IPS DF 4.7 (cell line): ENCODE data around the gene GLYR1.

Experiments used
- DNase-seq: peaks from one replicate; pipeline ENCODE4 v3.0.0-alpha.2; 2013; ENCODE audit warnings: low spot score; ENCODE audit errors: extremely low read depth

Gene GLYR1

DNA sequence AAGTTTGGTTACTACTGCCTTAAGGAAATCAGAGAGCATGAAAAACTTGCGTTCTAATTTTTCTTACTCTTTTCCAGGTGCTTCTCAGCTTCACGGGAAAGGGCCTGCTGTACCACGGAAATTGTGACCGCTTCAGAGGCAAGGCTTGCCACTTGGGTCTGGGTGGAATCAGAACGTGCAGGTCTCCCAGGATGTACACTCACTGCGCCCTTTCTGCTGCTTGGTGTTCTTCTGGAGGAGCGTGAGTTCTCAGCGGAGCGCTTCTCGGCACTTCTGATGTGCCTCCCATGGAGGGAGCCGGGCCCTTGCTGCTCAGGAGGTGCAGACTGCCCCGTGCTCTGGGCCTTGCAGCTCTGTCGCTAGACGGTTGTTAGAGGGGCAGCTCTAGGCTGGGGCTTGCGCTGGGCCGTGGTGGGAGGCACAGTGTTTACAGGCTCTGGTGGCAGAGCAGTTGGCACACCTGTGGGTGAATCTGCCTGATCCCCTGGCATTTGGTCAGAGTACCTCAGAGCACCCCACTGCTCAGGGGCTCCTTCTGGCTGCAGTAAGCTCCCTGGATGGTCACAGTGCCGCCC, 33.0 kb upstream of the GLYR1 start:
- no peak for DNase-seq

DNA sequence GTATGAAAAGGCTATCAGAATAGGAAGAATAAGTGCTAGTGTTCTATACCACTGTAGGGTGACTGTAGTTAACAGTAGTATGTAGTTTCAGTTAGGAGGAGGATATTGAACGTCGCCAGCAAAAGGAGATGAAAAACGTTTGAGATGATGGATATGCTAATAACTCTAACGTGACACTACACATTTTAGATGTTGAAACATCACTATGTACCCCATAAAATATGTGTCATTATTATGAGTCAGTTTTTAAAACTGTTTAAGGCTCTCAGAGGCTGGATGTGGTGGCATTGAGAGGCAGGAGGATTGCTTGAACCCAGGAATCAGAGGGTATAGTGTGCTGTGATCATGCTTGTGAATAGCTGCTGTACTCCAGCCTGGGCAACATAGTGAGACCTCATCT, 32.0 kb upstream of the GLYR1 start:
- no peak for DNase-seq

DNA sequence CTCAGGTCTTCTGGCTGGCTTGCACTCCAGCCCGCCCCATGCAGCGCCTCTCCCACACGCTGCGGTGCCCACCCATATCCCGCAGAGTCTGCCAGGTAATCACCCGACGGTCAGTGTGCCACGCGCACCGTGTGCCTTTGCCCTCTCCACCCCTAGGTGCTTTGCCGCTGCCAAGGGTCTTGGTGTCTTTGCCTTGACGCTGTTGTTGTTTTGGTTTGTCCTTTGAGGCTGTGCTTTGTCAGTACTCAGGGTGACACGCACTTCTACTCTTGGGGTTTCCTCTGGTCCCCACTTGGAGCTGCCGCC, 30.2 kb upstream of the GLYR1 start:
- DNase-seq = no peak

DNA sequence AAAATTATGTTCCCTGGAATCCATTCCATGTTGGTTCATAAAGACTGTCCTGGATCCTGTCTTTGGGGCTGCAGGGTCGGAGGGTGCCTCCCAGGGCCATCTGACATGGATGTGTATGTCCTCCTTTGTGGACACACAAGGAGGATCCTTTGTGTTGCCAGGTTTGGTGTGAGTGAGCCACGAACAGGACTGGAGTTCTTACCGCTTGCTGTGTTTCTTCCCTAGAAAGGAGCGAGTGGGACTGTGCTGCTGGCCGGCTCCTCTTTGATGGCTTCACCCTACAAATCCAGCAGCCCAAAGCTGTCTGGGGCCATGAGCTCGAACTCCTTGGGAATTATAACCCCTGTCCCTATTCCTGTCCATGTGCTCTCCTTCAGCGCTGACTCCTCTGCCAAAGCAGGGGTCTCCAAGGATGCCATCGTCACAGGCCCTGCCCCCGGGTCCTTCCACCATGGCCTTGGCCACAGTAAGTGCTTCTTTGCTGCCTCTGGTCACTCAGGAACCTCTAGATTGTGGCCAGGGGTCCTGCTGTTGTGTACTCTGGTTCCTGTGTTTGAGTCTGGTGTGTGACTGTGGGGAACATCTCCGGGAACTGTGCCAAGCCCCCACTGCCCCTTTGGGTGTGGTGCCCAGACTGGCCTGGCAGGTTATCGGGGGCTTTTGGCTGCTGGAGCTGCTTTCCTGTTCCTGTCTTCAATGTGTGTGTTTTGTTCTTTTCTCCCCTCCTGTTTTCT, 29.7 kb upstream of the GLYR1 start:
- no peak for DNase-seq

DNA sequence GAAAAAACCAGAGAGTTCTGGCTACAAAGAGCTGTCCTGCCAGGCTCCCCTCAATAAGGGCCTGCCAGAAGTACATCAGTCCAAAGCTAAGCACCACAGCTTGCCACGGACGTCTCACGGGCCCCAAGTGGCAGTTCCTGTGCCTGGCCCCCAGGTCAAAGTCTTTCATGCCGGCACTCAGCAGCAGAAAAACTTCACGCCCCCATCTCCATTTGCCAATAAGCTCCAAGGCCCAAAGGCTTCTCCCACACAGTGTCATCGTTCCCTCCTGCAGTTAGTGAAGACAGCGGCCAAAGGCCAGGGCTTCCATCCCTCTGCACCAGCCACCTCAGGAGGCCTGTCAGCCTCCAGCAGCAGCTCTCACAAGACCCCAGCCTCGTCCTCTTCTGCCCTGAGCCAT, 27.6 kb upstream of the GLYR1 start:
- no peak for DNase-seq

DNA sequence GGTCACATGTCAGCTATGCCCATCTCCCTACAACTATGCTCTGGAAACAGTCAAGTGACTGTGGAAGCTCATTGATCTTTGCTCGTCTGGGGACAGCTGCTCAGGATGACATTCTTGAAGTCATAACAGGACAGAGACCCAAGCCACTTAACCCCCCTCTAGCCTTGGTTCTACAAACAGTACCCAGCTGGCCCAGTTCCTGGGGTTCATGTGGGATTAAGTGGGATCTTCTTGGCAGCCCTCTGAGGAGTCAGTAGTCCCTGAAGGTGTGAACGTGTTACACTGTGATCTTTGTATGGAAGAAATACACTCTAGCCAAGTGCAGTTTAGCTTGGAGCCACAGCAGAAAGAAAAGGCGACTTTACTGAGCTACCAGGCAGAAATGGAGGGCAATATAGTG, 26.0 kb upstream of the GLYR1 start:
- no peak for DNase-seq

DNA sequence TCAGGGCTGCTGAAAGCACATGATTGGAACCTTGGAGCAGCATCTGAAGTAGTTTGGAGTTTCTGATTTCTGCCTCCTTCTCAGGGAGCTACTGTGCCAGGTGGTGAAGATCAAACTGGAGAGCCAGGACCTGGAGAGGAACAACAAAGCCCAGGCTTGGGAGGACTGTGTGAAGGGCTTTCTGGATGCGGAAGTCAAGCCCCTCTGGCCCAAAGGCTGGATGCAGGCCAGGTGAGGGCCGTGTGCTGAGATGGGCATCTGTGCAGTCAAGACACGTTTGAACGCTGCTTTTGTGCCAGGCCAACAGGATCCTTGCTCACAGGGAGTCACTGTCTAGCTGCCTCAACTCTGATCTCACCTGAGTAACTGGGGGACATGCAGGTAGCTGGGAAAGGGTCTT, 24.0 kb upstream of the GLYR1 start:
- DNase-seq = no peak

DNA sequence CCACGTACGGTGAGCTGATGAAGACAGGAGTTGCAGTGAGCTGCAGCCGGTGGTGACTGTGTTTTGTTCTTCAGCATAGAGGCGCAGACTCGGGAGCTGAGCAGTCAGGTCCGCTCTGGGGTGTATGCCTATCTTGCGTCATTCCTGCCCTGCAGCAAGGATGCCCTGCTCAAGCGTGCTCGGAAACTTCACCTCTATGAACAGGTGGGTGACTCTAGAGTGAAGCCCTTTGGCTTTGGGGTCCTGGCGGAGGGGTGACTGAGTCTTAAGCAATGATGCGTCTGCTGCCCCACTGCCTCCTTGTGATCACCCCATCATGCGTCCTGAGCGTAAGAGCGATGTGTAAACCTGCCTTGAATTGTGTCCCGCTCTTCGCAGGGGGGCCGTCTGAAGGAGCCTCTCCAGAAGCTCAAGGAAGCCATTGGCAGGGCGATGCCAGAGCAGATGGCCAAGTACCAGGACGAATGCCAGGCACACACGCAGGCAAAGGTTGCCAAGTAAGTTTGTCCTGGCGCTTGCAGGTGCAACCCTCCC, 23.1 kb upstream of the GLYR1 start:
- no peak for DNase-seq

DNA sequence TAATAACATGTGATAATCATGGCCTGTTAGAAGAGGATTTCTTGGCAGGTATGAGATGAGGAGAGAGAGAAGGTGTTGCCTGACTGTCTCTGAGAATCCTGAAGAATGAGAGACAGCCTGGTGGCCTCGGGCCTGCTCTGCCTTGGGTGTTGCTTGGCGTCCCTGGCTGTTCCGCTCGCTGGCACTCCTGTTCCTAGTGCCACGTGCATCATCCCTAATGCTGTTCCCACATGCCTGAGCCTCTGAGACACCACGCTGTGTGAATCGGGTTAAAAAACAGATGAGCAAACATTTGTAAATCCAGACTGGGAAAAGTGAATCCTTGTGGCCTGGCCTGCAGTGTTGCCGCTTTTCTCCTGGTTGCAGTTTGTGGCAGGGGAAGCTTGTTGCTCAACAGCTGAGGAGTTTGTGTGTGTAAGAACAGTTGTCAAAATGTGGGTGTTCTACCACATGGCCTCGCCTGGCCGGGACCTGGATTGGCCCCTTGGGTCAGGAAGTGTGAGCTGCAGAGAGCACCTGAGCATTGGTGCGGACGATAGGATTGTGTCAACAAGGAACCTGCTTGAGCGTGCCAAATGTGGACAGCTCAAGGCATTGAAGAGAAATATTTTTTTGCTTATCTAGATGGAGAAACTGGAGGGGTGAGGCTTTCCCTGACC, 22.2 kb upstream of the GLYR1 start:
- no peak for DNase-seq

DNA sequence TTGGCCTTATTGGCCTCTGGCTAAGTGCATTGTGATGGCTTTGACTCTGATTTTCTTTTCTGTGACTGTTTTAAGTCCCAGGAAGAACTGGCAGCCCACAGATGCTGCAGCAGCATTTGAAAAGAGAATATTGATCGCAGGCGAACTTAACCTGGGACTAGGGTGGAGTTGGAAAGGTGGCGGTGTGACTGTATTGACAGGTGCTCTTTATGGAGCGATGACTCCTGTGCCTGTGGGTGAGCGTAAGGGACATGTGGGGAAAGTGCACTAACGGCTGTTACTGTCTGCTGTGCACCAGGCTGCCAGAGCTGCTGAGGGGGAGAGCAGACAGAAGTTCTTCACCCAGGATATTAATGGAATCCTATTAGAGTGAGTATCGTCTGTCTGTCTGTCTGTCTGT, 21.4 kb upstream of the GLYR1 start:
- DNase-seq = no peak

DNA sequence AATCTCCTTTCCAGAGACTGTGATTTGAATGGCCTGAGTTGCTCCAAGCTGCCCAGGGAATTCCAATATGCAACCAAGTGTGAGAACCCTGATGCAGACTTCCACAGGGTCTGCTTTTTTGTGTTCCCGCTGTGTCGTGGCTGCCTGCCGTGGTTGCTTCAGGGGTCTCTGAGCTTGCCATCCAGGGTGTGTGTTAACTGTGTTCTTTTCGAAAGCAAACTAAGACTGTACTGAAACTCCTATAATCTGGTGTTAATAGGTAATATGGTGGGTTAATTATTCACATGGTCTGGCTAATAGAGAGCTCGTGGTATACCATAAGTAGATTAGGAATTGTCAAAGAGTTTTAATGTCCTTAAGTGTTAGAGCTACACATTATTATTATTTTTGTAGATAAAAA, 20.9 kb upstream of the GLYR1 start:
- no peak for DNase-seq

DNA sequence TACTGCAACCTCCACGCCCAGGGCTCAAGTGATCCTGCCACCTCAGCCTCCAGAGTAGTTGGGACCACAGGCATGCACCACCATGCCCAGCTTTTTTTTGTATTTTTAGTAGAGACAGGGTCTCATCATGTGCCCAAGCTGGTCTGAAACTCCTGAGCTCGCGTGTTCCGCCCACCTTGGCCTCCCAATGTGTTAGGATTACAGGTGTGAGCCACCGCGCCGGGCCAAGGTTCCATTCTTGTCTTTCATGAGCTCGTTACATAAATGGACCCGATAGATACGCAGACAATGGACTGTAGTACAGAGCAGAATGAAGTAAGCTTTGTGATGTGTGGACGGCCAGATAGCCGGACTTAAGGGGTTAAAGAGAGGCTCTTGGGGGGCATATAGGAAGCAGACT, 19.5 kb upstream of the GLYR1 start:
- no peak for DNase-seq

DNA sequence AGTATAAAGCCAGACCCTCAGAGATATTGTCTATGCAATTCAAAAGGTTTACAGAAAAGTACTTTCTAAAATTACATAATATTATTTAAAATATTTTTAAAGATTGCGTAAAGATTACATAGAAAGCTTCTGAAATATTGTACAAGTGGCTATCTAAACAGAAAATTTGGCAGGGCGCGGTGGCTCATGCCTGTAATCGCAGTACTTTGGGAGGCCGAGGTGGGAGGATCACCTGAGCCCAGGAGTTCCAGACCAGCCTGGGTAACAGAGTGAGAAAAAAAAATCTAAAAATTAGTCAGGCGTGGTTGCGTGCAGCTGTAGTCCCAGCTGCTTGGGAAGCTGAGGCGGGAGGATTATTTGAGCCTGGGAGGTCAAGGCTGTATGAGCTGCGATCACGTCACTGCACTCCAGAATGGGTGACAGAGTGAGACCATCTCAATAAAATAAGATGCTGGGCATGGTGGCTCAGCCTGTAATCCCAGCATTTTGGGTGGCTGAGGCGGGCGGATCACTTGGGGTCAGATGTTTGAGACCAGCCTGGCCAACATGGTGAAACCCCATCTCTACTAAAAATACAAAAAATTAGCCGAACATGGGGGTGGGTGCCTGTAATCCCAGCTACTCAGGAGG, 18.3 kb upstream of the GLYR1 start:
- no peak for DNase-seq

DNA sequence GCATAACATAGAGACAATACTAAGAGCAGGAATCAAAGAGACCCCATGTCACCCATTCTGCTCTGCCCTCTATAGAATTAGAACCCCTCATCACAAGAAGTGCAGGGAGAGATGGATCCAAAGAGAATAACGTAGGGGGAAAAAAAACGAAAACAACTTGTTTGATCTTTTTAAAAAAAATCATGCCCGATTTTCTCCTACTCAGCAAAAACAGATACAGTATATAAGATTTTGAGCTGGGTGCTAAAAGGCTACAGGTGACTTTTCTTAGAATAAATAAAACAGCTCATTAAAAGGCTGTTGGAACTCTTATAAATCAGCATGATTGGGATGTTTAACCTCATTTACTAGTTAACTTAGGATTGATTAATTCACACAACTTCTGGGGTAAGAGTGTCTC, 17.6 kb upstream of the GLYR1 start:
- DNase-seq = no peak

DNA sequence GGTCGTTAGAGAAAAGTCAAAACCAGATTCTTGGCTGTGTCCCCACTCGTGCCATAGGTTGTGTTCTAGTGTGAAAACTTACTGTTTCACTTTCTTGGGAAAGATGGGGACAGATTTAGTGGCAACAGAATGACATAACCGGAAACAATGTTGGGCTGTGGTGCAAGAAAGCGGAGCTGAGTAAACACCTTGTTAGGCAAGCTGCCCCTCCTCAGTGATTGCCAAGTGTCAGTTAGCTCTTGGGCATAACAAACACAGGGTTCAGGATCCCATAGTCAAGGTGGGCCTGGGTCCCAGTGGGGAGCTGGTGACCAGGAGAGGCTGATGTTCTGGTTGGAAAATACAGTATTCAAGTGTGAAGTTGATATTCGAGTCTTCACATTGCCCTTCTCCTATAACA, 15.6 kb upstream of the GLYR1 start:
- DNase-seq = no peak

DNA sequence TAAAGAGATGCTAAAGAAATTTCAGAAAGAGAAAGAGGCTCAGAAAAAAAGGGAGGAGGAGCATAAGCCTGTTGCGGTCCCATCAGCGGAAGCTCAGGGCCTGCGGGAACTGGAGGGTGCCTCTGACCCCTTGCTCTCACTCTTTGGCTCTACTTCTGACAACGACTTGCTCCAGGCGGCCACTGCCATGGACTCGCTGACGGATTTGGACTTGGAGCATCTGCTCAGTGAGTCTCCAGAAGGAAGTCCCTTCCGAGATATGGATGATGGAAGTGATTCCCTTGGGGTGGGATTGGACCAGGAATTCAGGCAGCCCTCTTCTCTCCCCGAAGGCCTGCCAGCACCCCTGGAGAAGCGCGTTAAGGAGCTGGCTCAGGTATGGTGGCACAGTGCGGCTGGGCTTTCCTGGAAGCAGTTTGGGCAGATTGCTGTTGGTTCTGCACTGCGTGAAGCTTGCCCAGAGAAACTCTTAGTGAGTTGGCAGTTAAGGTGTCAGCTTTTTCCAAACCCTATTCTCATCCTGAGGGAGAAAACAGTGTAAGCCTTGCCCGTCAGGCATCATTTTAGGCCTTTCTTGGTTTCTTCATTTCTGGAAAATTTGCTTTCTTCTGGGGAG, 13.7 kb upstream of the GLYR1 start:
- DNase-seq = no peak

DNA sequence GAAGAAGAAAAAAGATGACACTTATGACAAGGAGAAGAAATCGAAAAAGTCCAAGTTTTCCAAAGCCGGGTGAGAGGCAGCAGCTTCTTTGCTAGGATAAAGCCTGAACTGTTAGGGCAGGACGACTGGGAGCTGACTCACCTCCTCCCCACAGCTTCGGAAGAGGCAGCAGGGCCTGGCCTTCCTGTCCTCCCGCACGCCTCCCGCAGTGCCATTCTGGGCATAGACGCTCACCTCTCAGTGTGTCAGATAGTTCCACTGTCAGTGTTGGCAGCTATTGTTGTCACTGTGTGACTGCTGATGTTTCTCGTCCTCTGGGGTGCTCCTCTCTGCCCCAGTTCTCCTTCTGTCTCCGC, 12.8 kb upstream of the GLYR1 start:
- no peak for DNase-seq

DNA sequence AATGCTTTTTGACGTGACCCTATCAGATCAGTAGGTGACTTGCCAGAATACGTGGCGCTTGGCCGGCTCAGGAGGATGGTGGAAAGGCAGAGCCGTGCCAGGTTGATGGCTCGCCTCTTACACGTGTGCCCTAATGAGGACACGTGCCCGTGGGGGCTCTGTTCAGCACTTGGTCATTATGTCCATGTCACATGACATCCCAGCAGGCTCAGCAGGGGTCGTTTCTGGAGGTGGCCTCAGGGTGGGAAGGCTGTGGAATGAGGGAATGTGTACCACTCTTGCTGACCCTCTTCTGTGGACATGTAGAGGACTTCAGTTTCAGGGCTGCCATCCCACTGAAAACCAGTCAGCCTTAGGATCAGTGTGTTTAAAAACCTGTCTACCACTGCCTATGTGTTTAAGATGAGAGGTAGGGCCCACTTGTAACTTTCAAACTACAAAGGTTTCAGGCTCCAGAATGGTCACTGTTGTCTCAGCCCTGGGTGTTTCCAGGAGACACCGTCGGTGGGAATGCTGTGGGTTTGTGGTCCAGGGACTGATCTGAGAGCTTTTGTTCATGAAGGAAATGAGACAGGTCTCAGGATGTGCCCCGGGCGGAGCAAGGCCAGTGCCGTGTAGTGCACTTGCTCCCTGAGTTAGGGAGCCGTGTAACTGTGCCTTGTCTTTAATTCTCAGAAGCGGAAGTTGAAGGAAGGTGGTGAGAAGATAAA, 12.3 kb upstream of the GLYR1 start:
- no peak for DNase-seq

DNA sequence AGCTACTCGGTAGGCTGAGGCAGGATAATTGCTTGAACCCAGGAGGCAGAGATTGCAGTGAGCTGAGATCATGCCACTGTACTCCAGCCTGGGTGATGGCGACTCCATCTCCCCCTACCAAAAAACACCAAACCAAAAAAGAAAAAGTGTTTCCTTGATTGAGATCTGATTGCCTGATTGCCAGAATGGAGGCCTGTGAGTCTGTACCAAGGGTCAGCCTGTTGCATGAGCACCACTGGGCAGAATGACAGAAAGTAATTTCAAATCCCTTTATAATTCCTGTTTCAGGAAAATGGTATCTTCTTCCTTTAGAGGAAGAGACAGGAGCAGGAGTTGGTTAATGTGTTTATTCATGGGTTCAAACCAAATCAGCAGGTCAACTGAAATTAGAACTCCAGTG, 8.7 kb upstream of the GLYR1 start:
- no peak for DNase-seq

DNA sequence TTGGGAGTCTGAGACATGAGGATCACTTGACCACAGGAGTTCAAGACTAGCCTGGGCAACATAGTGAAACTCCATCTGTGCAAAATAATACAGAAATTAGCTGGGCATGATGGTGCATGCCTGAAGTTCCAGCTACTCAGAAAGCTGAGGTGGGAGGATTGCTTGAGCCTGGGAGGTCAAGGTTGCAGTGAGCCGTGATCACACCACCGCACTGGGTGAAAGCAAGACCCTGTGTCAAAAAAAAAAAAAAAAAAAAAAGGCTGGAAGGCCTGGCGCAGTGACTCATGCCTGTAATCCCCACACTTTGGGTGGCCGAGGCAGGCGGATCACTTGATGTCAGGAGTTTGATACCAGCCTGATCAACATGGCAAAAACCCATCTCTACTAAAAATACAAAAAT, 8.3 kb upstream of the GLYR1 start:
- no peak for DNase-seq

DNA sequence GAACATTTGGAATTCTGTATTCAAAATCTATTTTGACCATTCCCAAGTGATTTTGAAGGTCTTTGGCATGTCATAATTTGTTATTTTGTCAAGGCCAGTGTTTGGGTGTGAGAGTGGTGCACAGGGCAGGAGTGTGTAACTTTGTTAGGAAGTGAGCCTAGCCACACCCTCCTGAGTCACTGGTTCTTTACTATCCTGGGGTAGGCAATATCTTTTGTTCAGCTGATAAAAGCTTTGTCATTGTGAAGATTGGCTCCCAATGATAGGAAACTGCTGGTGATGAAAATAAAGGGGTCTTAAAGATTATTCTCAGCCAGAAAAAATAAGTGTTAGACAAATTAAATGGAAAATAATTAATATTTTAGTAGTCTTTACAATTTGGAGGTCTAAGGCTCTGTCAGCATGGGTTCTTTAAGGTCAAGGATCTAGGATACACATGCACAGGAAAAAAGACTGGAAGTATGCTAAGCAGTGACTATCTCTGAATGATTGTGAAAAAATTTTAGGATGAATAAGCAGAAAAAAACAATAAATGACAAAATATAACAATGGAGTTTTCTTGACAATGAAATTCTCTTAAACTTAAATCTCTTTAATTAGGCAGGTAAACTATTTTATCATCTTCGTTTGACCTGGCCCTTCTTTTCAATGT, 5.3 kb upstream of the GLYR1 start:
- DNase-seq = no peak
